GM12873 (cell line): ENCODE results near the gene KRTAP5-10.

Experiments used
- TF ChIP-seq, protein P1 (sequence below): IDR thresholded peaks from 2 replicates; pipeline ENCODE4 v1.5.1; 2012; ENCODE audit warnings: low read depth, mild to moderate bottlenecking, moderate library complexity, low read length, control low read depth; ENCODE audit not compliant: insufficient read depth; ENCODE audit errors: missing control alignments

KRTAP5-10 gene

GRCh38 chr11:71539017-71539416, 26.3 kb upstream of the KRTAP5-10 start:
- TF ChIP-seq, protein P1, sequence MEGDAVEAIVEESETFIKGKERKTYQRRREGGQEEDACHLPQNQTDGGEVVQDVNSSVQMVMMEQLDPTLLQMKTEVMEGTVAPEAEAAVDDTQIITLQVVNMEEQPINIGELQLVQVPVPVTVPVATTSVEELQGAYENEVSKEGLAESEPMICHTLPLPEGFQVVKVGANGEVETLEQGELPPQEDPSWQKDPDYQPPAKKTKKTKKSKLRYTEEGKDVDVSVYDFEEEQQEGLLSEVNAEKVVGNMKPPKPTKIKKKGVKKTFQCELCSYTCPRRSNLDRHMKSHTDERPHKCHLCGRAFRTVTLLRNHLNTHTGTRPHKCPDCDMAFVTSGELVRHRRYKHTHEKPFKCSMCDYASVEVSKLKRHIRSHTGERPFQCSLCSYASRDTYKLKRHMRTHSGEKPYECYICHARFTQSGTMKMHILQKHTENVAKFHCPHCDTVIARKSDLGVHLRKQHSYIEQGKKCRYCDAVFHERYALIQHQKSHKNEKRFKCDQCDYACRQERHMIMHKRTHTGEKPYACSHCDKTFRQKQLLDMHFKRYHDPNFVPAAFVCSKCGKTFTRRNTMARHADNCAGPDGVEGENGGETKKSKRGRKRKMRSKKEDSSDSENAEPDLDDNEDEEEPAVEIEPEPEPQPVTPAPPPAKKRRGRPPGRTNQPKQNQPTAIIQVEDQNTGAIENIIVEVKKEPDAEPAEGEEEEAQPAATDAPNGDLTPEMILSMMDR, result no peak

- TF ChIP-seq, protein P1, result no peak
Observed at GRCh38 chr11:71542382-71542781, 23.0 kb upstream of the KRTAP5-10 start.

DNA sequence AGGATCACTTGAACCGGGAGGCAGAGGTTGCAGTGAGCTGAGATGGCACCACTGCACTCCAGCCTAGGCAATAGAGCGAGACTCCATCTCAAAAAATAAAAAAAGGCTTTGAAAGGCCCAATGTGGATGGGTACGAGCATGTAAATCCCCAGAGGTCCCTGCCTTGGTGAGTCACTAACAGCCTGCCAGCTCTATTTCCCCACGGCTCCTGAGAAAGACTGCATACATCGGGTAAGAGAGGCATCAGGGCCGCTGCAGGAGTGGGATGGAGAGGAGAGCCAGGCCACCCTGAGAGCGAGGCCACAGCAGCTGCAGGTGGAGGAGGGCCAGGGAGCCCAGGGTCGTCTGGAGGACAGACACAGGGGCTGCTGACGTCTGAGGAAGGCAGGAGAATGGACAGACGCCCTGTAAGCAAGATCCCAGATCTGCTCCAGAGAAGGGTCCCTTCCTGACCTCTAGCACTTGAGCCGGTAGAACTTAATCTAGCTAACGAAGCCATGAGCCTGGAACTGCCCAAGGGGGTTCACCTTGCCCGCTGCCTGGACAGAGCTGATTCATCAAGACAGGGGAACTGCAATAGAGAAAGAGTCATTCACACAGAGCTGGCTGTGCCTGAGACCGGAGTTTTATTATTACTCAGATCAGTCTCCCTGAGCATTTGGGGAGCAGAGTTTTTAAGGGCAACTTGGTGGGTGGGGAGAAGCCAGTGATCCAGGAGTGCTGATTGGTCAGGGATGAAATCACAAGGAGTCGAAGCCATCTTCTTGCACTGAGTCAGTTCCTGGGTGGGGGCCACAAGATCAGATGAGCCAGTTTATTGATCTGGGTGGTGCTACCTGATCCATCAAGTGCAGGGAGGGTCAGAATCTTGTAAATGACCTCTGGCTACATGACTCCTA, 22.2 kb upstream of the KRTAP5-10 start:
- TF ChIP-seq, protein P1, result no peak

GRCh38 chr11:71543866-71544265, 21.5 kb upstream of the KRTAP5-10 start:
- TF ChIP-seq, protein P1, result no peak

GRCh38 chr11:71544525-71545214, 20.7 kb upstream of the KRTAP5-10 start:
- TF ChIP-seq, protein P1, result no peak

DNA sequence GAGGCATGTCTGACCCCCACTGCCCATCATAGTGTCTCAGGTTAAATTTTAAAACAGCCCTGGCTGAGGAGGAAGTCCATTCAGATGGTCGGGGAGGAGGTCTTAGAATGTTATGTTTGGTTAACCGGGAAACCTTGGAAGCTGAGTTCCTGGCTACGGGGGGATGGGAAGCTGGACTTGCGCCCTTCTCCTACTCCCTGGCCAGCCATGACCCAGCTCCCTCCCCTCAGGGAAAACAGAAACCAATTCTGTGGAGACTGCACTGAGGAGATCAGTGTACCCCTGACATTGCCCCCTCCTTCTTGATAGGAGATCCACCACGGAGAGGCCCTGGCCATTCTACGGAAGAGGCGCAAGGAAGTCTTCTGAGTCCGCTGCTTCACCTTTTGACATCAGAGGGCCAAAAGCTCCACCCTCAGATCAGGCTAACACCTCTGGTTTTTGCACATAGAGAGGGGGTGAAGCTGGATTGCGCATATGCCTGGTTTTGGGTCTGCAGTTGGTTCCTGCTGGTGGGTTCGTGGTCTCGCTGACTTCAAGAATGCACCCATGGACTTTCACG, 19.9 kb upstream of the KRTAP5-10 start:
- TF ChIP-seq, protein P1, result no peak

DNA sequence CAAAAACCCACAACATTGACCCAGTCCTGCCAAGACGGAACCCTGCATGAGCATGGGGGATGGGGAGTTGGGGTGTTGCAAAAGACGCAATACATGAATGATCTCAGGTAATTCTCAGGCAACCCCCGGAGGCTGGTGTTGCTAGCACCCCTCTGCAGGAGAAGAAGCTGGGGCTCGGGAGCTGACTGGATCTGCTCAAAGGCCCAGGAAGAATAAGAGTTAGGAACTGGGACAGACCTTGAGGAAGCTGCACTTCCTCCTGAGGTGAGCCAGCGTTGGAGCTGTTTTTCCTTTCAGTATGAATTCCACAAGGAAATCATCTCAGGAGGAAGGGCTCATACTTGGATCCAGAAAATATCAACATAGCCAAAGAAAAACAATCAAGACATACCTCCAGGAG, 17.2 kb upstream of the KRTAP5-10 start, which contains the start of gene KRTAP5-9:
Gene KRTAP5-9, plus strand, starts transcription at position 301 of the 400 bp plus-strand sequence. CDS start 238 bp downstream, outside the sequence.
- TF ChIP-seq, protein P1, result no peak
